GM12872 (cell line): Measurements from ENCODE around the gene SYCN.

Source experiments
- TF ChIP-seq, protein P1 (sequence below): IDR thresholded peaks from 3 replicates; pipeline ENCODE4 v1.5.1; 2011; ENCODE audit warnings: low read depth, mild to moderate bottlenecking, low read length, moderate library complexity; ENCODE audit not compliant: insufficient read depth

The SYCN gene

DNA sequence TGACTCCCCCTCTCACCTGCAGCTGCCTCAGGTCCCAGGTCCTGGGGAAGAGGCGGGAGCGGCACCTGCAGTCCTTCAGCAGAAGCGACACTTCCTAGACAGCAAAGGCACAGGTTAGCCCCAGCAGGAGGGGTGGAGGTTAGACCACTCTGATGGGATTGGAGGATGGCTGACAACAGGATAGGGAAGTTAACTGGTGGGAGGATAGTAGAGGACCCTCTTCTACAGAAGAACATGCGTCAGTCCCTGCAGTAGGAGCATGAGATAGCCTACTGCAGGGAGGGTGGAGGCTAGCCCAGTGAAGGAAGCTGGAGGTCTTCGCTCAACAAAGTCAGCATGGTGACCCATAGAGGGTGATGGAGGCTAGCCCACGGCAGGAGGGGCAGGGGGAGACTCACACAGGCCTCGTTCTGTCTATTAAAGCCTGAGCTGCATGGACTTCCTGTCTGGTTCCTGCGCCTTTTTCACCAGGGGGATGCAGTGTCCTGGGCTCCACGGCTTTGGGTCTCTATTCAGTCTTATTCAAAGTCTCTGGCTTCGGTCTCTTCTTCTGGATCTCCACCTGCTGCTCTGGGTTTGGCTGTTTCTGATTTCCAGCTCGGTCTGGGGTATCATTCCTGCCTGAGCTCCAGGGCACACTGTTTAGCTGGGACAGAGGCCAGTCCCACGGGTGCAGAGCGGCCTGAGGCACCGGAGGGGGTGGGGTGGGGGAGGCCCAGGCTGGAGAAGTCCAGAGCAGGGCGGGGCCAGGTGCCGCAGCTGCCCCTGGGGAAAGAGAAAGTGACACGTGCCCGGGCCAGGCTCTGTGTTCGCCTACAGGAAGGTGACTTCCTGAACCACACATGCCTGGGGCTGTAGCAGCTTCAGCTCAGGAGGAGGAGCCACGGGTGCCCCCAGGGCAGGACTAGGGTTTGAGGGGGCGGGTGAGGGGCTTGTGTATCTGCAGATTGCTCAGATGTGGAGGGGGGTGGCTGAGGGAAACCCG, 33.4 kb upstream of the SYCN start:
- TF ChIP-seq, protein P1, sequence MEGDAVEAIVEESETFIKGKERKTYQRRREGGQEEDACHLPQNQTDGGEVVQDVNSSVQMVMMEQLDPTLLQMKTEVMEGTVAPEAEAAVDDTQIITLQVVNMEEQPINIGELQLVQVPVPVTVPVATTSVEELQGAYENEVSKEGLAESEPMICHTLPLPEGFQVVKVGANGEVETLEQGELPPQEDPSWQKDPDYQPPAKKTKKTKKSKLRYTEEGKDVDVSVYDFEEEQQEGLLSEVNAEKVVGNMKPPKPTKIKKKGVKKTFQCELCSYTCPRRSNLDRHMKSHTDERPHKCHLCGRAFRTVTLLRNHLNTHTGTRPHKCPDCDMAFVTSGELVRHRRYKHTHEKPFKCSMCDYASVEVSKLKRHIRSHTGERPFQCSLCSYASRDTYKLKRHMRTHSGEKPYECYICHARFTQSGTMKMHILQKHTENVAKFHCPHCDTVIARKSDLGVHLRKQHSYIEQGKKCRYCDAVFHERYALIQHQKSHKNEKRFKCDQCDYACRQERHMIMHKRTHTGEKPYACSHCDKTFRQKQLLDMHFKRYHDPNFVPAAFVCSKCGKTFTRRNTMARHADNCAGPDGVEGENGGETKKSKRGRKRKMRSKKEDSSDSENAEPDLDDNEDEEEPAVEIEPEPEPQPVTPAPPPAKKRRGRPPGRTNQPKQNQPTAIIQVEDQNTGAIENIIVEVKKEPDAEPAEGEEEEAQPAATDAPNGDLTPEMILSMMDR, result no peak

DNA sequence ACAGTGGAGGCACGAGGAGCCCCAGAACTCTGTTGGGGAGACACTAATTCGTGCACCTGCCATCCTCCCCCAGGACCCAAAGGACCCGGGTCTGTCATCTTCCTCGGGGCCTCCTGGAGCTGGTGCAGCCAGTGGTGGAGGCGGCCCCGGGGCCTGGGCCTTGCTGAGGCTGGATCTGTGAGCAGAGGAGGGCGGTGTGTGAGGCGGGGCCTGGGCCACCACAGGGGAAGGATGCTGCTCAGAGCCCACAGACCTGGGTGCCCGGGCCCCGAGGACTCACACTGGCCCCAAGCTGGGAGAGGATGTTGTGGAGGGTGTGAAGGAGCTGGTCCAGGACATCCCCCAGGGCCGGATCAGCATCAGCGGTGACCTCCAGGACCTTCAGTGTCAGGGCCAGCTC, 32.5 kb upstream of the SYCN start:
- TF ChIP-seq, protein P1, result no peak

GRCh38 chr19:39232708-39233107, 28.6 kb upstream of the SYCN start:
- TF ChIP-seq, protein P1, result no peak

- TF ChIP-seq, protein P1, result no peak
These were observed 26.2 kb upstream of the SYCN start for GRCh38 chr19:39230096-39230764.

DNA sequence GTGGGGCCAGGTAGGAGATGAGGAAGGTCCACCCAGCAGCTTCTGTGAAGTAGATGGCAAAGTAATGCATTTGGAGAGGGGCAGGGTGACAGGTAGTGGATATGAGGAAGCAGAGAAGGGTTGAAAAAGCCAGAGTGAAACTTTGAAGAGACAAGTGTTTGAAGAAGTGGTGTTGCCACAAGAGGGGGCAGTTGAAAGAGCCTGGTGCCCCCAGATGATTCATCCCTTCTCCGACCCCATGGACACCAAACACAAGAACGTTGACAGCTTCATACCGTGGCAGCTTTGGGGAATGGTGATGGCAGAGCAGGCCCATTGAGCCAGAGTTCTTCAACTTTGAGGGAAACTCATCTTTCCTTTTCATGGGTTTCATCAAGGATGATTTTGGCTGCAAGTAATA, 20.8 kb upstream of the SYCN start:
- TF ChIP-seq, protein P1, result no peak

DNA sequence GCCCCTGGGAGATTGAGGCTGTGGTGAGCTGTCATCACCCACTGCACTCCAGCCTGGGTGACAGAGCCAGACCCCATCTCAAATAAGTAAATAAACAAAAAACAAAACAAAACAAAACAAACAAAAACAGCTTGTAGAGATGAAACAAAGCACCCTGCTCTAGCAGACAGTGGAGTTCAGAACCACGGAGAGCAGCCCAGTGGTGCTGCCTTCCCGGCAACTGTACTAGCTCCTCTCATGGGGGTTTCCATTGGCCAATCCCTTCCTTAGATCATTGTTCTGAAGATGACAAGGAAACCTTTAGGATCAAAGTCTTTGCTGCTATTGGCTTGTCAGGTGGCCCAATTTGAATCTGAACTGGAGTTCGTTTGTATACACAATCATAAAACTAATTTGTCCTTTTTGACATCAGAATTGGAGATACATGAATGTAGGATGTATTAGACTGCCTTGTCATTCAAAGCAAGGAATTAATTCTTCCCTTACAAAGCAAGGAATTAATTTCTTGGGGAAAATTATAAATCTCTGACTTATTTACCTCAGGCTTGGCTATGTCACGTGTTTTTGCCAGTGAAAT, 19.7 kb upstream of the SYCN start:
- TF ChIP-seq, protein P1, result no peak
